ENCODE results near the gene SSX3.

GRCh38 chrX:48357681-48358080, 1.2 kb upstream of the SSX3 start:
- TF ChIP-seq CTCF (IDR thresholded peaks at IDR 0.05) (no peak), POLR2A (IDR thresholded peaks at IDR 0.05) (no peak)
